Muscle layer of colon (tissue), 2 donors: Measurements from ENCODE around the gene NUFIP1.
"Not testable (repeated sequence)": the region's sequence is repeated elsewhere in the genome, so short reads cannot be mapped to it uniquely, and the experiment has no call there.

Experiments
- H3K27ac ChIP-seq: one replicate; pipeline ENCODE4 v1.7.0; 2013; ENCODE audit warnings: low read depth, mild to moderate bottlenecking, low read length, moderate library complexity
- H3K27me3 ChIP-seq, 2 donors: one replicate each; pipeline ENCODE4 v1.7.0; 2013; ENCODE audit warnings: low read length in 2 of 2, mild to moderate bottlenecking in 2 of 2; ENCODE audit not compliant: insufficient read depth in 2 of 2, control insufficient read depth in 1 of 2
- H3K36me3 ChIP-seq: one replicate; pipeline ENCODE4 v1.7.0; 2013; ENCODE audit warnings: mild to moderate bottlenecking, low read length; ENCODE audit not compliant: insufficient read depth
- H3K4me1 ChIP-seq: one replicate; pipeline ENCODE4 v1.7.0; 2013; ENCODE audit warnings: mild to moderate bottlenecking, low read length; ENCODE audit not compliant: insufficient read depth
- H3K4me3 ChIP-seq, 2 donors: one replicate each; pipeline ENCODE4 v1.7.0; 2013; ENCODE audit warnings: low read length in 2 of 2, low read depth in 1 of 2, mild to moderate bottlenecking in 1 of 2, moderate library complexity in 1 of 2
- H3K9ac ChIP-seq: one replicate; pipeline ENCODE4 v1.7.0; 2013; ENCODE audit warnings: low read length
- H3K9me3 ChIP-seq: one replicate; pipeline ENCODE4 v1.7.0; 2013; ENCODE audit warnings: mild to moderate bottlenecking, low read length
- donor health status: abdominal sarcoma.
- donor health status: Adenocarcinoma of cecum.

Gene NUFIP1

GRCh38 chr13:44898308-44898707, 91.0 kb downstream of the NUFIP1 start:
- H3K27ac ChIP-seq, H3K27me3 ChIP-seq, H3K4me1 ChIP-seq, H3K36me3 ChIP-seq, H3K9me3 ChIP-seq, H3K4me3 ChIP-seq, H3K9ac ChIP-seq: not testable (repeated sequence)

- Histone ChIP-seq H3K4me3 (no peak overlapping the region), H3K4me1 (no peaks in the 10 kb centered on the region), H3K36me3 (no peaks in the 10 kb centered on the region), H3K27me3 (no peaks in the 10 kb centered on the region), H3K9ac (no peak overlapping the region), H3K9me3 (no peaks in the 10 kb centered on the region), H3K27ac (no peak overlapping the region)
Measured at GRCh38 chr13:44895953-44896335, 93.3 kb downstream of the NUFIP1 start.

GRCh38 chr13:44895264-44895952, 93.9 kb downstream of the NUFIP1 start:
- Histone ChIP-seq H3K9ac (no peak overlapping the region), H3K4me3 (no peak overlapping the region), H3K36me3 (no peaks in the 10 kb centered on the region), H3K9me3 (no peaks in the 10 kb centered on the region), H3K27me3 (no peaks in the 10 kb centered on the region), H3K27ac (no peak overlapping the region), H3K4me1 (no peaks in the 10 kb centered on the region)

GRCh38 chr13:44894001-44894770, 95.1 kb downstream of the NUFIP1 start:
- H3K9me3 ChIP-seq: no peaks in the 10 kb centered on the region

More at GRCh38 chr13:44894001-44894770, 95.1 kb downstream of the NUFIP1 start:
- no peaks in the 10 kb centered on the region for H3K4me1 ChIP-seq
- no peaks in the 10 kb centered on the region for H3K36me3 ChIP-seq
- H3K9ac ChIP-seq: no peak overlapping the region
- no peak overlapping the region for H3K27ac ChIP-seq
- H3K4me3 ChIP-seq: no peak overlapping the region
- H3K27me3 ChIP-seq: no peaks in the 10 kb centered on the region
